IPS DF 19.7 (cell line): ENCODE data around the gene RAF1.
"Not testable (repeated sequence)": the region's sequence is repeated elsewhere in the genome, so short reads cannot be mapped to it uniquely, and the experiment has no call there.

Experiments
- DNase-seq: peaks from one replicate; pipeline ENCODE4 v3.0.0-alpha.2; 2013; ENCODE audit warnings: low read depth, low spot score

The RAF1 gene

GRCh38 chr3:12559520-12559919 lies 104.4 kb downstream of the RAF1 start:
- DNase-seq = no peak

- DNase-seq = no peak
Measured at GRCh38 chr3:12558706-12559105, 105.2 kb downstream of the RAF1 start.

GRCh38 chr3:12557473-12558100 lies 106.3 kb downstream of the RAF1 start:
- no peak for DNase-seq

GRCh38 chr3:12556690-12557472 lies 107.0 kb downstream of the RAF1 start, which contains the start of gene MKRN2:
Gene MKRN2 (plus strand): TSS chr3:12557087. CDS start chr3:12557151, 64 bp downstream.
- DNase-seq = peak; percentile 30

DNA sequence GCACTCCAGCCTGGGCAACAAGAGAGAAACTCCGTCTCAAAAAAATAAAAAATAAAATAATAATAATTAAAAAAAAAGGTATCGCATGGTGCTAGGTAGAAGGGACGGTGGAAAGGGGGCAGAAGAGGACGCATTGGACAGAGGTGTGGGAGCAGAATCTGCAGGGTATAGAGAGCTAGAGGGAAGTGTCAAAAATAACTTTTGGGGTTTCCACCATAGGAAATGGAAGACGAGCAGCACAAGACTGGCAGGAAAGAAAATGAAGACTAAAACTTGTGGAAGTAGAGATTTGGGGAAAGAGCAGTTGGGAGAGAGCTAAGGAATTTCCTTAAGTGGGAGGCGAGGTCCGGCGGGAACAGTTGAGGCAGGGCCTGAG lies 107.6 kb downstream of the RAF1 start:
- DNase-seq = no peak

DNA sequence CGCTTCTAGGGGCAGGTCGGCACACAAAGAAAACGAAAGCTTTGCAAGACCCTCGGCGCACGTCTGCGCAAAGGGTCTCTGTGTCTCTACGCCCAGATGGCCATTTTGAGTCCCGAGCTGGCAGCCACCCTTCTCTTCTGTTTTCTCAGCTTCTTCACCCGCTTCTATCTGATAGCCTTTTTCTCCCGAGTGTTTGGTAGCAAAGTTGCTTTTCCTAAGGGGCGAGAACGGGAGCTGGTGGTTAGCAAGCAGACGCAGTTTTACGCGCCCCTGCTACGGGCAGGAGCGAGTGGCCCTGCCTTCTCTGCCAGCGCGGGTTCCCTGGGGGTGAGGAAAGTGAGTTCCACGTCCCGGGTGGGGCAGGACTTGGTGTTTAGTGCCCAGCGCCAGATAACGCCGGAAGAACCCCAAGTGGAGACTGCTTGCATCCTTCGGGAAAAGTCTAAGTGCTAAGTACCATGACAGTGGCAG lies 110.0 kb downstream of the RAF1 start:
- no peak for DNase-seq

GRCh38 chr3:12549971-12550760 lies 113.8 kb downstream of the RAF1 start:
- no peak for DNase-seq

DNA sequence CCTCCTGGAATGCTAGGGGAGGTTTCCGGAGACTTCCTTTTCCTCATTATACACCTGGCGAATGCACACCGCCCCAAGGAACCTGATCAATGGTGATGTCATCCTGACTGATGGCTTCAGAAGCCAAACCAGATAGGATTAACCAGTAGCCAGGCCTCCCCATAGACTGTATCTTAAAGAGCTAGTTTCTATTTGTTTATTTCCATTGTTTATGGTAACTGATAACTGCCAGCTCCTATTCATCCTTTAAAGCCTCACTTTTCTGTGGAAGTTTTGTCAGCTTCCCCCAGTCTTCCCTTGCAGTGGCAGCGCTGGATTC lies 118.5 kb downstream of the RAF1 start, which contains the start of gene MKRN2OS:
TSS of gene MKRN2OS (minus strand) at position 27 of the 319 bp plus-strand sequence. CDS start 35 bp downstream, outside the sequence.
- DNase-seq = peak; percentile 63

- DNase-seq = no peak
Measured at GRCh38 chr3:12544652-12545472, 119.1 kb downstream of the RAF1 start.

- DNase-seq = not testable (repeated sequence)
Measured at GRCh38 chr3:12543497-12543896, 120.4 kb downstream of the RAF1 start.

DNA sequence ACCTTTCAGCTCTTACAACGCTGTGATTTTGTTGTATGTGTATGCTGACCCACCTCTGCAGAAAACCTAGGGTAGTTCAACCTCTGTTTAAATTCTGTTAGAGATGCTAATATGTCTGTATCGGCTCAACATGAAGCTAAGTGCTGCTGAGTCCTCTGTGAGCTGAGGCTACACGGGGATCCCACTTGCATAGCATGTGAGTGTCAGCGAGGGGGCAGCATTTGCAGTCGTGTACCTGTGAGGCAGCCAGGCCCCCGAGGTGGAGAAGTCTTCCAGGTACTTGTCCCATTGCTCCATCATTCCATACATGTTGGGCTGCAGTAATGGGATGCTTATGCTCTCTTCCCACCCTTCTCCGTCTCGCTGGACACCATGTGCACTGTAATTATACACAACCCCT lies 122.3 kb downstream of the RAF1 start:
- DNase-seq = no peak

GRCh38 chr3:12536423-12536822 lies 127.5 kb downstream of the RAF1 start:
- no peak for DNase-seq
